HCT116 (cell line): ENCODE data around the gene SPRN. TPM values are rescaled to one million over a fixed set of nuclear protein-coding genes. Genes with fewer than 3 reads are reported as not detected.

Experiments
- ATAC-seq: fragments of 200-7000 bp; cut with Tn5 transposase; 2 replicates; pipeline ENCODE4 v1.9.1; 2020; ENCODE audit warnings: mild to moderate bottlenecking, moderate library complexity
- BruUV-seq: library from RNA; stranded (reverse); fragments of 400-500 nt; replicated peaks from 2 replicates; lab custom pipeline; 2021; lab: Mats Ljungman, UMichigan
- CTCF ChIA-PET: fragments of 300-600 bp; sonication (Branson Sonifier 250); formaldehyde crosslinking; loops from one replicate; lab custom pipeline; 2021; ENCODE audit warnings: antibody characterized with exemption; lab: Charles Lee
- POLR2A ChIA-PET: fragments of 300-600, 350-600 bp; sonication (Branson Sonifier 250); formaldehyde crosslinking; loops from one replicate; lab custom pipeline; 2021; ENCODE audit warnings: antibody characterized with exemption; lab: Charles Lee
- RAD21 ChIA-PET, 2 experiments: fragments of 300-600 bp; sonication (Branson Sonifier 250); formaldehyde crosslinking; loops; one replicate each; lab custom pipeline; 2023; ENCODE audit warnings: low total read pairs in 2 of 2; ENCODE audit not compliant: uncharacterized antibody in 2 of 2, unreplicated experiment in 2 of 2, low non-redundant PET in 1 of 2; lab: Charles Lee
- DNase-seq: peaks from one replicate; pipeline ENCODE4 v3.0.0-alpha.2; 2010; ENCODE audit warnings: low read depth, low spot score
- H2AFZ ChIP-seq: fragments of 200-600 bp; shearing (Covaris generic), sonication (generic); 2 replicates; pipeline ENCODE4 v1.6.1; 2017; ENCODE audit warnings: low read depth, mixed run types, mixed read lengths, antibody characterized with exemption, low read length; ENCODE audit not compliant: poor library complexity, severe bottlenecking
- H3K27ac ChIP-seq: 2 replicates; pipeline ENCODE4 v1.5.1; 2012; ENCODE audit warnings: low read depth, low read length
- H3K27me3 ChIP-seq: fragments of 200-600 bp; sonication (generic); 2 replicates; pipeline ENCODE4 v1.6.1; 2016; ENCODE audit warnings: mixed run types, low read length, mixed read lengths; ENCODE audit not compliant: insufficient read depth
- H3K36me3 ChIP-seq, 2 experiments: fragments of 200-500 bp in 1 of 2; fragments of 200-600 bp in 1 of 2; sonication (Bioruptor generic) in 1 of 2; sonication (generic) in 1 of 2; 2 replicates each; pipeline versions ENCODE4 v1.5.1 to v1.6.1; 2014 to 2016; ENCODE audit warnings: low read length in 2 of 2, inconsistent platforms in 1 of 2, mixed read lengths in 1 of 2, mixed run types in 1 of 2; ENCODE audit not compliant: insufficient read depth in 2 of 2, control insufficient read depth in 1 of 2
- H3K4me1 ChIP-seq, 2 experiments: fragments of 200-600 bp in 1 of 2; sonication (generic) in 1 of 2; 2 replicates each; pipeline versions ENCODE4 v1.5.1 to v1.6.1; 2012 to 2017; ENCODE audit warnings: low read length in 2 of 2, inconsistent platforms in 1 of 2, mild to moderate bottlenecking in 1 of 2, mixed read lengths in 1 of 2, mixed run types in 1 of 2, moderate library complexity in 1 of 2; ENCODE audit not compliant: insufficient read depth in 2 of 2, control insufficient read depth in 1 of 2
- H3K4me2 ChIP-seq: fragments of 200-600 bp; sonication (generic); 2 replicates; pipeline ENCODE4 v1.6.1; 2017; ENCODE audit warnings: mixed run types, low read length, mixed read lengths
- H3K4me3 ChIP-seq, 2 experiments: fragments of 200-600 bp in 1 of 2; sonication (generic) in 1 of 2; replicated peaks in 1 of 2; 2 replicates each; pipeline ENCODE4 v1.5.1; 2011 to 2016; ENCODE audit warnings: low read length in 2 of 2, control low read depth in 1 of 2, low read depth in 1 of 2, mild to moderate bottlenecking in 1 of 2, mixed read lengths in 1 of 2, mixed run types in 1 of 2
- H3K79me2 ChIP-seq: fragments of 200-600 bp; sonication (generic); 2 replicates; pipeline ENCODE4 v1.6.1; 2017; ENCODE audit warnings: mild to moderate bottlenecking, mixed run types, low read length, moderate library complexity, mixed read lengths; ENCODE audit not compliant: insufficient read depth
- H3K9ac ChIP-seq: fragments of 200-600 bp; sonication (generic); 2 replicates; pipeline ENCODE4 v1.6.1; 2016; ENCODE audit warnings: low read length, mixed read lengths
- H3K9me2 ChIP-seq: fragments of 200-600 bp; sonication (generic), shearing (Covaris generic); 2 replicates; pipeline ENCODE4 v1.6.1; 2017; ENCODE audit warnings: mixed run types, mild to moderate bottlenecking, moderate library complexity; ENCODE audit not compliant: insufficient read depth
- H3K9me3 ChIP-seq, 2 experiments: fragments of 200-500 bp in 1 of 2; fragments of 200-600 bp in 1 of 2; sonication (Bioruptor generic) in 1 of 2; sonication (generic) in 1 of 2; 2 replicates each; pipeline ENCODE4 v1.6.1; 2014 to 2017; ENCODE audit warnings: low read length in 2 of 2, mixed read lengths in 2 of 2, inconsistent platforms in 1 of 2, low read depth in 1 of 2, mild to moderate bottlenecking in 1 of 2, mixed run types in 1 of 2, moderate library complexity in 1 of 2; ENCODE audit not compliant: control insufficient read depth in 1 of 2, insufficient read depth in 1 of 2
- H4K20me1 ChIP-seq: fragments of 200-600 bp; sonication (generic), shearing (Covaris generic); 2 replicates; pipeline ENCODE4 v1.6.1; 2017; ENCODE audit warnings: mixed run types, mild to moderate bottlenecking, moderate library complexity; ENCODE audit not compliant: insufficient read depth
- ATF3 ChIP-seq: IDR thresholded peaks from 2 replicates; pipeline ENCODE4 v1.6.1; 2012
- CBX3 ChIP-seq: IDR thresholded peaks from 2 replicates; pipeline ENCODE4 v1.6.1; 2012; ENCODE audit warnings: low read depth
- CEBPB ChIP-seq: IDR thresholded peaks from 2 replicates; pipeline ENCODE4 v1.6.1; 2012; ENCODE audit warnings: low read depth
- CTCF ChIP-seq, 3 experiments: fragments of 200-600 bp in 1 of 3; sonication (generic) in 1 of 3; IDR thresholded peaks in 2 of 3; conservative IDR thresholded peaks in 1 of 3; 2 replicates each; pipeline ENCODE4 v1.5.1; 2012 to 2017; ENCODE audit warnings: low read depth in 2 of 3, low read length in 2 of 3, antibody characterized with exemption in 1 of 3, borderline replicate concordance in 1 of 3, control low read depth in 1 of 3, mild to moderate bottlenecking in 1 of 3, mixed read lengths in 1 of 3, mixed run types in 1 of 3, moderate library complexity in 1 of 3; ENCODE audit not compliant: insufficient read depth in 1 of 3
- EGR1 ChIP-seq: IDR thresholded peaks from 2 replicates; pipeline ENCODE4 v1.6.1; 2012; ENCODE audit warnings: low read depth
- ELF1 ChIP-seq: IDR thresholded peaks from 2 replicates; pipeline ENCODE4 v1.6.1; 2012; ENCODE audit warnings: low read depth, borderline replicate concordance
- EZH2 ChIP-seq: fragments of 200-600 bp; sonication (generic); IDR thresholded peaks from 2 replicates; pipeline ENCODE4 v1.6.1; 2017; ENCODE audit warnings: antibody characterized with exemption, mixed run types
- EZH2phosphoT487 ChIP-seq: fragments of 200-600 bp; IDR thresholded peaks from 2 replicates; pipeline ENCODE4 v1.6.1; 2018; ENCODE audit warnings: antibody characterized with exemption, borderline replicate concordance
- FOSL1 ChIP-seq: IDR thresholded peaks from 2 replicates; pipeline ENCODE4 v1.6.1; 2012; ENCODE audit warnings: low read depth
- JUND ChIP-seq: IDR thresholded peaks from 2 replicates; pipeline ENCODE4 v1.6.1; 2012
- MAX ChIP-seq: IDR thresholded peaks from 2 replicates; pipeline ENCODE4 v1.6.1; 2012
- RAD21 ChIP-seq: IDR thresholded peaks from 2 replicates; pipeline ENCODE4 v1.6.1; 2012; ENCODE audit warnings: low read depth, mild to moderate bottlenecking
- REST ChIP-seq: IDR thresholded peaks from 2 replicates; pipeline ENCODE4 v1.6.1; 2012; ENCODE audit warnings: low read depth
- SP1 ChIP-seq: IDR thresholded peaks from 2 replicates; pipeline ENCODE4 v1.6.1; 2012; ENCODE audit warnings: low read depth
- SRF ChIP-seq: IDR thresholded peaks from 2 replicates; pipeline ENCODE4 v1.6.1; 2012; ENCODE audit warnings: low read depth
- ZFX ChIP-seq: fragments of 450-650 bp; IDR thresholded peaks from 2 replicates; pipeline ENCODE4 v1.6.1; 2017
- ZNF274 ChIP-seq: fragments of 200-500 bp; sonication (Bioruptor generic); IDR thresholded peaks from 2 replicates; pipeline ENCODE4 v1.6.1; 2014; ENCODE audit warnings: mild to moderate bottlenecking, low read depth, low read length, inconsistent platforms
- intact Hi-C: fragments of 100-400 bp; cut with micrococcal nuclease; formaldehyde crosslinking; loops from 2 replicates; pipeline ENCODE4 v1.10.0; 2022
- total RNA-seq: library from RNA; stranded (reverse); gene quantifications from one replicate; pipeline ENCODE4 v1.2.1, GENCODE V29; 2021; ENCODE audit not compliant: unreplicated experiment

The SPRN gene
- total RNA-seq, 1 experiment from 2014 or later = not detected

GRCh38 chr10:133445751-133446708 lies 21.6 kb upstream of the SPRN start:
- ATAC-seq = no peak
- no peak overlapping the region for H3K4me2 ChIP-seq
- H3K9ac ChIP-seq = no peak overlapping the region
- H3K36me3 ChIP-seq = no peaks in the 10 kb centered on the region
- TF ChIP-seq EZH2 = no peak
- TF ChIP-seq CTCF (IDR thresholded peaks at IDR 0.05 in 2 of 3, conservative IDR thresholded peaks at IDR 0.05 in 1 of 3; ENCODE audit: borderline replicate concordance in 1 of 3, insufficient read depth in 1 of 3, low read depth in 2 of 3, low read length in 2 of 3) = no peak
- TF ChIP-seq MAX = no peak
- no peak for TF ChIP-seq REST
- TF ChIP-seq CEBPB = no peak
- no peak for TF ChIP-seq EZH2phosphoT487
- no peak for TF ChIP-seq SRF
- no peak for TF ChIP-seq JUND
- TF ChIP-seq FOSL1 = no peak
- TF ChIP-seq SP1 = no peak
- TF ChIP-seq RAD21 = no peak
- no peak for TF ChIP-seq ZFX
- no peak for TF ChIP-seq ELF1
- TF ChIP-seq CBX3 = no peak
- no peak for TF ChIP-seq EGR1
- TF ChIP-seq ATF3 = no peak
- no peak for TF ChIP-seq ZNF274
- TF ChIP-seq, all 23 proteins: peak for 0
- Histone ChIP-seq H3K4me3 (no peak overlapping the region), H3K27ac (no peak overlapping the region), H3K79me2 (no peaks in the 10 kb centered on the region), H2AFZ (no peak overlapping the region), H4K20me1 (no peaks in the 10 kb centered on the region), H3K9me3 (peaks cover 0 to 3% of the 10 kb centered on the region in 2 experiments; a peak in 1 of 4 replicates), H3K27me3 (no peaks in the 10 kb centered on the region), H3K4me1 (no peaks in the 10 kb centered on the region), H3K9me2 (no peaks in the 10 kb centered on the region)
- POLR2A ChIA-PET = no interaction called here
- RAD21 ChIA-PET = no interaction called here
- CTCF ChIA-PET = no interaction called here
- intact Hi-C loops = no loop called here
- BruUV-seq = no TSS peak
- DNase-seq = no peak
